Ishikawa (cell line): ENCODE data around the gene P2RX4.

ENCODE experiments used
- CEBPB ChIP-seq: IDR thresholded peaks from 2 replicates; pipeline ENCODE4 v1.6.1; 2012
- EP300 ChIP-seq: IDR thresholded peaks from 2 replicates; pipeline ENCODE4 v1.6.1; 2012; ENCODE audit warnings: borderline replicate concordance
- NFIC ChIP-seq: IDR thresholded peaks from 2 replicates; pipeline ENCODE4 v1.6.1; 2012
- RAD21 ChIP-seq: IDR thresholded peaks from 2 replicates; pipeline ENCODE4 v1.6.1; 2012; ENCODE audit warnings: low read depth
- TCF12 ChIP-seq: IDR thresholded peaks from 2 replicates; pipeline ENCODE4 v1.6.1; 2012; ENCODE audit warnings: low read depth
- TEAD4 ChIP-seq: IDR thresholded peaks from 2 replicates; pipeline ENCODE4 v1.6.1; 2012
- YY1 ChIP-seq: IDR thresholded peaks from 2 replicates; pipeline ENCODE4 v1.6.1; 2012; ENCODE audit warnings: low read depth
- TF ChIP-seq, protein P1 (sequence below): IDR thresholded peaks from 2 replicates; pipeline ENCODE4 v1.6.1; 2012
- TF ChIP-seq, protein P2 (sequence below): IDR thresholded peaks from 2 replicates; pipeline ENCODE4 v1.6.1; 2012; ENCODE audit warnings: low read depth, mild to moderate bottlenecking
- TF ChIP-seq, protein P3 (sequence below): IDR thresholded peaks from 2 replicates; pipeline ENCODE4 v1.6.1; 2012

DNA sequence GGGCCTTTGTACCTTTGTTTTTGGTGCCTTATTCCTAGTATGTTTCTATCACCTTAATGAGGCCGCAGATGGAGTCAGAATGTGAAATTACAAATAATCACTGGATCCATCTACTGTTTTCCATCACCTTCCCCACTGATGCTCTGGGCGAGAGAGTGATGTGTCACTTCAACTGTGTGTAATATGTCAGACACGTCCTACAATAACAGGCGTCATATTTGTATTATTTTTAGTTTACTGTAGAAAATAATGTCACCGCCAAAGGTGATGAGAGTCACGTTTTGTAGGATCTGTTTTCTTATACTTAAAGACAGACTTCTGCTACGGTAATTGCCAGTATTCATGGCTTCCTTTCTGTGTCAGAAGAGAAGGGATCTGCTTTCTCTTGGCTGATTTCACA is 22.4 kb upstream of the P2RX4 start:
- no peak for TF ChIP-seq NFIC
- no peak for TF ChIP-seq CEBPB
- no peak for TF ChIP-seq YY1
- no peak for TF ChIP-seq EP300
- TF ChIP-seq, protein P1, sequence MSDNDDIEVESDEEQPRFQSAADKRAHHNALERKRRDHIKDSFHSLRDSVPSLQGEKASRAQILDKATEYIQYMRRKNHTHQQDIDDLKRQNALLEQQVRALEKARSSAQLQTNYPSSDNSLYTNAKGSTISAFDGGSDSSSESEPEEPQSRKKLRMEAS = no peak
- TF ChIP-seq, protein P2, sequence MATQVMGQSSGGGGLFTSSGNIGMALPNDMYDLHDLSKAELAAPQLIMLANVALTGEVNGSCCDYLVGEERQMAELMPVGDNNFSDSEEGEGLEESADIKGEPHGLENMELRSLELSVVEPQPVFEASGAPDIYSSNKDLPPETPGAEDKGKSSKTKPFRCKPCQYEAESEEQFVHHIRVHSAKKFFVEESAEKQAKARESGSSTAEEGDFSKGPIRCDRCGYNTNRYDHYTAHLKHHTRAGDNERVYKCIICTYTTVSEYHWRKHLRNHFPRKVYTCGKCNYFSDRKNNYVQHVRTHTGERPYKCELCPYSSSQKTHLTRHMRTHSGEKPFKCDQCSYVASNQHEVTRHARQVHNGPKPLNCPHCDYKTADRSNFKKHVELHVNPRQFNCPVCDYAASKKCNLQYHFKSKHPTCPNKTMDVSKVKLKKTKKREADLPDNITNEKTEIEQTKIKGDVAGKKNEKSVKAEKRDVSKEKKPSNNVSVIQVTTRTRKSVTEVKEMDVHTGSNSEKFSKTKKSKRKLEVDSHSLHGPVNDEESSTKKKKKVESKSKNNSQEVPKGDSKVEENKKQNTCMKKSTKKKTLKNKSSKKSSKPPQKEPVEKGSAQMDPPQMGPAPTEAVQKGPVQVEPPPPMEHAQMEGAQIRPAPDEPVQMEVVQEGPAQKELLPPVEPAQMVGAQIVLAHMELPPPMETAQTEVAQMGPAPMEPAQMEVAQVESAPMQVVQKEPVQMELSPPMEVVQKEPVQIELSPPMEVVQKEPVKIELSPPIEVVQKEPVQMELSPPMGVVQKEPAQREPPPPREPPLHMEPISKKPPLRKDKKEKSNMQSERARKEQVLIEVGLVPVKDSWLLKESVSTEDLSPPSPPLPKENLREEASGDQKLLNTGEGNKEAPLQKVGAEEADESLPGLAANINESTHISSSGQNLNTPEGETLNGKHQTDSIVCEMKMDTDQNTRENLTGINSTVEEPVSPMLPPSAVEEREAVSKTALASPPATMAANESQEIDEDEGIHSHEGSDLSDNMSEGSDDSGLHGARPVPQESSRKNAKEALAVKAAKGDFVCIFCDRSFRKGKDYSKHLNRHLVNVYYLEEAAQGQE = no peak
- TF ChIP-seq RAD21 = no peak
- TF ChIP-seq TCF12 = no peak
- TF ChIP-seq TEAD4 = no peak
- TF ChIP-seq, protein P3, sequence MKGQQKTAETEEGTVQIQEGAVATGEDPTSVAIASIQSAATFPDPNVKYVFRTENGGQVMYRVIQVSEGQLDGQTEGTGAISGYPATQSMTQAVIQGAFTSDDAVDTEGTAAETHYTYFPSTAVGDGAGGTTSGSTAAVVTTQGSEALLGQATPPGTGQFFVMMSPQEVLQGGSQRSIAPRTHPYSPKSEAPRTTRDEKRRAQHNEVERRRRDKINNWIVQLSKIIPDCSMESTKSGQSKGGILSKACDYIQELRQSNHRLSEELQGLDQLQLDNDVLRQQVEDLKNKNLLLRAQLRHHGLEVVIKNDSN = no peak
